Measurements from ENCODE around the gene CCDC102A. TPM values are rescaled to one million over a fixed set of nuclear protein-coding genes. Genes with fewer than 3 reads are reported as not detected.

Gene CCDC102A
- total RNA-seq, 1 experiment from 2014 or later, result 6.9 TPM

- peak; percentile 87 for DNase-seq (ENCODE audit: low spot score)
Measured at GRCh38 chr16:57479205-57479975, 57.0 kb downstream of the CCDC102A start.

- no peak for DNase-seq (ENCODE audit: low spot score)
Measured at GRCh38 chr16:57478396-57479204, 57.8 kb downstream of the CCDC102A start.

- no peak for DNase-seq (ENCODE audit: low spot score)
Measured at GRCh38 chr16:57477531-57478202, 58.7 kb downstream of the CCDC102A start.

- no peak for DNase-seq (ENCODE audit: low spot score)
Measured at GRCh38 chr16:57476546-57477410, 59.6 kb downstream of the CCDC102A start.

- DNase-seq (ENCODE audit: low spot score), result peak; percentile 29
Measured at GRCh38 chr16:57475711-57476339, 60.5 kb downstream of the CCDC102A start.

- no peak for DNase-seq (ENCODE audit: low spot score)
Measured at GRCh38 chr16:57474671-57475661, 61.4 kb downstream of the CCDC102A start.

- no peak for DNase-seq (ENCODE audit: low spot score)
Measured at GRCh38 chr16:57473906-57474305, 62.5 kb downstream of the CCDC102A start.

- DNase-seq (ENCODE audit: low spot score), result no peak
Measured at GRCh38 chr16:57473176-57473840, 63.1 kb downstream of the CCDC102A start.

GRCh38 chr16:57472665-57473060, 63.7 kb downstream of the CCDC102A start:
- DNase-seq (ENCODE audit: low spot score), result no peak

- DNase-seq (ENCODE audit: low spot score), result no peak
Measured at GRCh38 chr16:57471852-57472664, 64.3 kb downstream of the CCDC102A start.

GRCh38 chr16:57471209-57471608, 65.2 kb downstream of the CCDC102A start:
- no peak for DNase-seq (ENCODE audit: low spot score)

GRCh38 chr16:57470711-57471110, 65.7 kb downstream of the CCDC102A start:
- no peak for DNase-seq (ENCODE audit: low spot score)

GRCh38 chr16:57469917-57470470, 66.4 kb downstream of the CCDC102A start:
- DNase-seq (ENCODE audit: low spot score), result no peak

GRCh38 chr16:57469046-57469445, 67.3 kb downstream of the CCDC102A start:
- no peak for DNase-seq (ENCODE audit: low spot score)

GRCh38 chr16:57468346-57468745, 68.0 kb downstream of the CCDC102A start:
- DNase-seq (ENCODE audit: low spot score), result no peak

GRCh38 chr16:57464523-57464922, 71.8 kb downstream of the CCDC102A start:
- DNase-seq (ENCODE audit: low spot score), result no peak

GRCh38 chr16:57462978-57463362, 73.4 kb downstream of the CCDC102A start:
- no peak for DNase-seq (ENCODE audit: low spot score)
